Activated CD8-positive, alpha-beta T cell treated with anti-CD3 and anti-CD28 coated beads for 36 hours (primary cell): ENCODE data around the gene DKK2. TPM values are rescaled to one million over a fixed set of nuclear protein-coding genes. Genes with fewer than 3 reads are reported as not detected.

Source experiments
- ATAC-seq: fragments of 200-7000 bp; cut with Tn5 transposase; one replicate; pipeline ENCODE4 v1.10.0; 2021; ENCODE audit warnings: mild to moderate bottlenecking, moderate library complexity
- CTCF ChIA-PET: fragments of 350-600 bp; sonication (Branson Sonifier 250); formaldehyde crosslinking; loops from one replicate; lab custom pipeline; 2021; ENCODE audit warnings: antibody characterized with exemption; lab: Charles Lee
- POLR2A ChIA-PET: fragments of 350-600 bp; sonication (Branson Sonifier 250); formaldehyde crosslinking; loops from one replicate; lab custom pipeline; 2021; ENCODE audit warnings: antibody characterized with exemption; lab: Charles Lee
- DNase-seq: peaks from one replicate; pipeline ENCODE4 v3.0.0-alpha.2; 2020
- H3K27ac Mint-ChIP-seq: one replicate; pipeline ENCODE4 v1.8.0; 2021; ENCODE audit warnings: mild to moderate bottlenecking, mixed read lengths
- H3K27me3 Mint-ChIP-seq: one replicate; pipeline ENCODE4 v1.8.0; 2021; ENCODE audit warnings: mixed read lengths
- H3K36me3 Mint-ChIP-seq: one replicate; pipeline ENCODE4 v1.8.0; 2021; ENCODE audit warnings: low read depth, mixed read lengths
- H3K4me1 Mint-ChIP-seq: one replicate; pipeline ENCODE4 v1.8.0; 2021; ENCODE audit warnings: low read depth, mixed read lengths
- H3K4me3 Mint-ChIP-seq: one replicate; pipeline ENCODE4 v1.8.0; 2021; ENCODE audit warnings: mild to moderate bottlenecking, moderate library complexity, mixed read lengths
- H3K9me3 Mint-ChIP-seq: one replicate; pipeline ENCODE4 v1.8.0; 2021; ENCODE audit warnings: mixed read lengths
- intact Hi-C: fragments of 100-400 bp; cut with micrococcal nuclease; formaldehyde crosslinking; loops from one replicate; pipeline ENCODE4 v1.10.0; 2022
- total RNA-seq, 2 experiments: library from RNA; stranded (reverse); gene quantifications; one replicate each; pipeline ENCODE4 v1.2.3, GENCODE V29; 2021
- TF ChIP-seq, protein P1 (sequence below): fragments of 200-600 bp; IDR thresholded peaks from one replicate; pipeline ENCODE4 v1.8.0; 2022; ENCODE audit warnings: antibody characterized with exemption, mild to moderate bottlenecking

DKK2 gene
- total RNA-seq, 2 experiments from 2014 or later: not detected

- H3K36me3 Mint-ChIP-seq: no peaks in the 10 kb centered on the region
- ATAC-seq (no peak), DNase-seq (no peak)
- H3K27me3 Mint-ChIP-seq: no peaks in the 10 kb centered on the region
- H3K27ac Mint-ChIP-seq: no peak overlapping the region
- TF ChIP-seq, protein P1, sequence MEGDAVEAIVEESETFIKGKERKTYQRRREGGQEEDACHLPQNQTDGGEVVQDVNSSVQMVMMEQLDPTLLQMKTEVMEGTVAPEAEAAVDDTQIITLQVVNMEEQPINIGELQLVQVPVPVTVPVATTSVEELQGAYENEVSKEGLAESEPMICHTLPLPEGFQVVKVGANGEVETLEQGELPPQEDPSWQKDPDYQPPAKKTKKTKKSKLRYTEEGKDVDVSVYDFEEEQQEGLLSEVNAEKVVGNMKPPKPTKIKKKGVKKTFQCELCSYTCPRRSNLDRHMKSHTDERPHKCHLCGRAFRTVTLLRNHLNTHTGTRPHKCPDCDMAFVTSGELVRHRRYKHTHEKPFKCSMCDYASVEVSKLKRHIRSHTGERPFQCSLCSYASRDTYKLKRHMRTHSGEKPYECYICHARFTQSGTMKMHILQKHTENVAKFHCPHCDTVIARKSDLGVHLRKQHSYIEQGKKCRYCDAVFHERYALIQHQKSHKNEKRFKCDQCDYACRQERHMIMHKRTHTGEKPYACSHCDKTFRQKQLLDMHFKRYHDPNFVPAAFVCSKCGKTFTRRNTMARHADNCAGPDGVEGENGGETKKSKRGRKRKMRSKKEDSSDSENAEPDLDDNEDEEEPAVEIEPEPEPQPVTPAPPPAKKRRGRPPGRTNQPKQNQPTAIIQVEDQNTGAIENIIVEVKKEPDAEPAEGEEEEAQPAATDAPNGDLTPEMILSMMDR: no peak
- no peaks in the 10 kb centered on the region for H3K4me1 Mint-ChIP-seq
- intact Hi-C loops: no loop called here
- ChIA-PET CTCF (no interaction called here), POLR2A (no interaction called here)
- H3K9me3 Mint-ChIP-seq: no peaks in the 10 kb centered on the region
- no peak overlapping the region for H3K4me3 Mint-ChIP-seq
These were observed 50.3 kb downstream of the DKK2 start for GRCh38 chr4:106985830-106986229.

GRCh38 chr4:106982711-106983211 is 53.4 kb downstream of the DKK2 start:
- ATAC-seq: no peak
- H3K9me3 Mint-ChIP-seq: no peaks in the 10 kb centered on the region

DNA sequence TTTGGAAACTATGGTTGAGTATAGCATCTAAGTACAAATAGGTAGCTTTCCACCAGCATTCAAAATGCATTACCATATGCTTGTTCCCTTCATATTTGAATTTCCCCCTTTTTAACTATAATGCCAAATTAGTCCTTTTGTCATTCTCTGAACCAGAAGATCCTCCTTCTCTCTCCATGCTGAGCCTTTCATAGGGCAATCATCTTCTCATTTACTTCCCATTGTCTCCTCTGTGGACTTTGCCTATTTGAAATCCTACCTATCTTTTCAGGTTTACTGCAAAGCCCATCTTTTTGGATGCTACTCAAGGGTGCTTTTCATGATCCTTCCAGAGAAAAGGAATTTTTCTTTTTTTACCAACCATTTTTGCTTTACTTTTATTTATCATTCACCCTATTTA is 54.7 kb downstream of the DKK2 start:
- ChIA-PET CTCF (no interaction called here), POLR2A (no interaction called here)
- Mint-ChIP-seq H3K27ac (no peak overlapping the region), H3K27me3 (no peaks in the 10 kb centered on the region), H3K9me3 (peaks cover 2% of the 10 kb centered on the region), H3K4me3 (no peak overlapping the region), H3K36me3 (no peaks in the 10 kb centered on the region), H3K4me1 (no peaks in the 10 kb centered on the region)
- TF ChIP-seq, protein P1: no peak
- DNase-seq (no peak), ATAC-seq (no peak)
- intact Hi-C loops: no loop called here

More at GRCh38 chr4:106982711-106983211, 53.4 kb downstream of the DKK2 start:
- Mint-ChIP-seq H3K36me3 (no peaks in the 10 kb centered on the region), H3K4me3 (no peak overlapping the region), H3K27ac (no peak overlapping the region), H3K27me3 (no peaks in the 10 kb centered on the region), H3K4me1 (no peaks in the 10 kb centered on the region)
- no peak for DNase-seq
- POLR2A ChIA-PET: no interaction called here
- intact Hi-C loops: no loop called here
- CTCF ChIA-PET: no interaction called here
- TF ChIP-seq, protein P1: peak; percentile 39

- TF ChIP-seq, protein P1: no peak
- no peak overlapping the region for H3K27ac Mint-ChIP-seq
- DNase-seq (no peak), ATAC-seq (no peak)
- H3K4me1 Mint-ChIP-seq: no peaks in the 10 kb centered on the region
- peaks cover 2% of the 10 kb centered on the region for H3K9me3 Mint-ChIP-seq
- no peaks in the 10 kb centered on the region for H3K36me3 Mint-ChIP-seq
- intact Hi-C loops: no loop called here
- ChIA-PET POLR2A (no interaction called here), CTCF (no interaction called here)
- no peaks in the 10 kb centered on the region for H3K27me3 Mint-ChIP-seq
- H3K4me3 Mint-ChIP-seq: no peak overlapping the region
These were observed 56.6 kb downstream of the DKK2 start for GRCh38 chr4:106979476-106979875.

- TF ChIP-seq, protein P1: no peak
- DNase-seq (no peak), ATAC-seq (no peak)
- CTCF ChIA-PET: no interaction called here
- Mint-ChIP-seq H3K36me3 (no peaks in the 10 kb centered on the region), H3K9me3 (peaks cover 2% of the 10 kb centered on the region), H3K4me1 (no peaks in the 10 kb centered on the region), H3K27me3 (no peaks in the 10 kb centered on the region), H3K4me3 (no peak overlapping the region), H3K27ac (no peak overlapping the region)
- intact Hi-C loops: no loop called here
- POLR2A ChIA-PET: no interaction called here
These were observed 57.9 kb downstream of the DKK2 start for GRCh38 chr4:106978046-106978774.
